ENCODE data around the gene RIOX2.
A peak's percentile ranks its signal among the peaks of the same experiment; 100 is the strongest.
"Not testable (repeated sequence)": the region's sequence is repeated elsewhere in the genome, so short reads cannot be mapped to it uniquely, and the experiment has no call there.

The RIOX2 gene

DNA sequence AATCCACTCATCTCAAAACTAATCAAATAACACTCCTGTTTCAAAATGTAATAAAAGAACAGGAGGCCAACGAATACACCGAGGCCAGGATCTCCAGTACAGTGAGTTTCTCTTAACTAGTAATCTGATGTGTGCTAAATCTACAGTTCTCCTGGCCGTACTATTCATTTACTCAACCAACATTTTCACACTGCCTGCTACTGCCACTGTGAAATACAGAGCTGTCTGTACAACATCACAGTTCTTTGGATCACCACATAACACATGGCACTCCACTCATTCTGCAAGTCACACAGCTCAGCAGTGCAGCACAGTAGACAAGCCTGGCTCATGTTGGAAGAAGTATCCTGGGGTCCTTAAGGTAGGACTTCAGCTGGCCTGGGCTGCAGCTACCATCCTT, 21.9 kb downstream of the RIOX2 start:
- DNase-seq, result no peak

DNA sequence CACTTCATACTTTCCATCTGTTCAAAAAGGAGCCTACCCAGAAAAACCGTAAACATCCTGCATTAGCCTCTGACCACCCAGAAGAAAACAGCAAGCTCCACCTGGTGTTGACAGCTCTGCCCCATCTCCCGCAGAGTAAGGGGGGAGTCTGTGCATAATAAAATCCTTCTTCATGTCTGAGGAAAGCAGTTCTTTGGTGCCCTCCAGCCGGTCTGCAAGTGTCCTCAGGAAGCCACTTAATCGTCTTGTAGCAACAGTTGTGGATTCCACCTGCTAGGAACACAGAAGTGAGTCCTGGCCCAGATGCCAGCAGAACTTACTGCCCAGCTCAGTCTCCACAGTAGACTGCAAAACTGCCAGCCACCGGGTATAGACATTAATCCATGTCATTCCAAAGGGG, 22.5 kb downstream of the RIOX2 start:
- DNase-seq, result no peak

DNA sequence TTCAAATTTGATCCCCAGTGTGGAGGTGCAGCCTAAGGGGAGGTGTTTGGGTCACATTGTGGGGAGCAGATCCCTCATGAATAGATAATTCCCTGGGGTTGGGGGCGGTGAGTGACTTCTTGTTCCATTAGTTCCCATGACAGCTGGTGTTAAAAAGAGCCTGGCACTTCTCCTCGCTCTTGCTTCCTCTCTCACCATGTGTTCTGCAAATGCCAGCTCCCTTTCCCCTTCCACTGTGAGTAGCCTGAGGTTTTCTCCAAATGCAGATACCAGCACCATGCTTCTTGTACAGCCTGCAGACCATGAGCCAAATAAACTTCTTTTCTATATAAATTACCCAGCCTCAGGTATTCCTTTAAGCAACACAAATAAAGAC, 23.1 kb downstream of the RIOX2 start:
- DNase-seq, result no peak

DNA sequence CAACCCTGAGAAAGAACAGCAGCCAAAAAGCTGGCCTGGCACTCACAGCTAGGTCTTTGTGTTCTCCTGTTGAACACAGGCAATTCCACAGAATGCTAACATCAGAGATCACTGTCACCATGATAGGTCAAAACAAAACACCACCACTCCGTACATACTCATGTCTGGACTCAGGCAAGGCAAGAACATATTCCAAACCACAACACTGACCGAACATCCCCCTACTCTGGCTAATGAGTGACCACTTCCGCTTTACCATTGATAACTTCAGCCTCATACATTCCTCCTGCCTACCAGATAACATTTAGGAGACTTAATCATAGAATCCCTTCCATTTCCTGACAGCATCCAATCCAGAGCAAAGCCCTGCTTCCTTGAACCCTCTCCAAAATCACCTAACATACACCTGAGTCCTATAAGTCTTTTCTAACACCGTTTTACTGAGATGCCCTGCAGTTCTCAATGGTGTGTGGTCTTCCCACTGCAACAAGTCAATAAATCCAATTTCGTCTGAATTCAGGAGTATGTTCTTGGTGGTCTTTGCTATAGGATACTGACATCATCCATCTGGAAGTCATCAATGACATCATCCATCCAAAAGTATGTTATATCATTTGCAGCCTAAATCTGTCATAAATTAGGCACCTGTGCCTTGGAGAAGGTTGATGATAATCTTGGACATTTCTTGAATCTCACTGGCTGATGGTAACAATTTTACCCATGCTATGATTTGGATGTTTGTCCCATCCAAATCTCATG, 23.7 kb downstream of the RIOX2 start:
- DNase-seq, result no peak

DNA sequence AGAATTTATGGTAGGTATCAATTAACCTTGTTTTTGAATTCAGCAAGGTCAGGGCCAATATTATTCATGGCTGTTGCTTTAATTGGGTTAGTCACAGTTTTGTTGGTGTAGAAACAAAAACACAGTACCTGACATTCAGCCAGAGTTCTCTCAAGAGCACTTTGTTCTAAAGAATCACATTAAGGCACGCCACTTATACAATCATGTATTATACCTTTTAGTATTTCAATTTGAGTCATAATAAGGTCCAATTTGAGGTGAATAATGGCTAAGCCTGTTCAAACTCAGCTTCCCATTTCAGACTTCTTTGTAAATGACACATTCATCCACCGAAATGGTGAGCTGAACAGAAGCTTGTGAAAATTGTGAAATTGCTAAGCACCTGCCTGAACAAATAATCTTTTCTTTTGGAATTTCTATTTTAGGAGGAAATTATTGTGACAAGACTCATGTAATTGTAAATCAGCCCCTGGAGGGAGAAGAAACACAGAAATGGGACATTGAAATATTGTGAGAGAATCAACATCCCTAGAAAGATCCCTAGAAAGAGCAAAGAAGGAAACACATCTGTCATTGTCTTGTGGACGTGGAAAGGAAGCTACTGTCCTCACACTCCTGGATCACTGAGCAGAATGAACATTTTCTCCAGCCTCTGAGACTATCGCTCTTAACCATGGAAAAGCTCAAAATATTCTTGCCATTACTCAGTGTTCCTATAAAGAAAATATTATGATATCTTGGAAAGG, 29.3 kb downstream of the RIOX2 start:
- DNase-seq, result no peak

DNA sequence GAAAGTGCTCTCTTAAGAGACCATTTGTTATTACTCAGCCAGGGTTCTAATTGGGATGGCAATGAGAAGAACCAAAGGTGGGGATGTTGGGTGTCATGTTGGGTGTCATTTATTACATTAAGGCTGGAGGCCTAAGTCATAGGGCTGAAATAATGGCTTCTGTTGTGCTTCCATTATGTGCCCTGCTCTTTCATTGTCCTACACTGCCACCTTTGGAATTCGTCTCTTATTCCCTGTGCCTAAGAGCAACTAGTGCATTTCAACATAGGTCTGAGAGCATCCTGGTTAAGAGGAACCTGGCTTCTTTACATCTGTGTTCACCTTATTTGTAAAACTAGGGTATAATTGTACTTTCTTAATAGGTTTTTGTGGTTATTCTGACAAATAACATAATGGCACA, 32.2 kb downstream of the RIOX2 start:
- DNase-seq, result no peak

DNA sequence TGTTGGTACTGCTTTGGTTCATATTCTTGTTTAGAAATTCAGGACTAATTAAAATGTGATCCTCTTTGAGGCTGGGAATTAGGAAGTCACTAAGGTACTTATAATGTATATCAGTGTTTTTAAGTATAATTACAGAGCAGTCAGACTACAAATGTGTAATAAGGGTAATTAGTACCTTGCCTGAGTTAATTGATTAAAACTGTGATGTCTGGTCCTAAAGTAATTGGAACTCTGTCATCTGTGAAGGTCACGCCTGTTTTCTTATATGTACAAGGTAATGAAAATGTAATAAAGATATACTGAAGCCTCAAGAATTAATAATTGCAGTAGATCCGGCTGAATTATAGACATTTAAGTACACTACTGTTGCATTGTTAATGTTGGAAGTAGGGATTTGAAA, 32.8 kb downstream of the RIOX2 start:
- DNase-seq, result no peak

DNA sequence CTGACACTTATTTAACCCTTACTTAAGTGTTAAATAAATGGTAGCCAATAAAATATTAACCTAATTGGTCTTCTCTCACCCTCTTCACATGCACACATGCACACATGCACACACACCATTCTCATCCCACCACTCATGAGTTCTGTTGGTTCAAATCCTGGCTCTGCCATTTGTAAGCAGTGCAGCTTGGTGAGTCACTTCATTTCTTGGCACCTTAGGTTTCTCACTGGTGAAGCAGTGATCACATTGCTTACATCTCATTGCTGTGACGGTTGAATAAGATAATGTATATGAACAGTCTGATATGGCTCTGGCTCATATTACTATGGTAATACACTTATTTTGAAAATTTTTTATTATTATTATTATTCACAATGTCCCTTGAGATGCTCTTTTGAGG, 33.8 kb downstream of the RIOX2 start:
- DNase-seq, result peak; percentile 38

DNA sequence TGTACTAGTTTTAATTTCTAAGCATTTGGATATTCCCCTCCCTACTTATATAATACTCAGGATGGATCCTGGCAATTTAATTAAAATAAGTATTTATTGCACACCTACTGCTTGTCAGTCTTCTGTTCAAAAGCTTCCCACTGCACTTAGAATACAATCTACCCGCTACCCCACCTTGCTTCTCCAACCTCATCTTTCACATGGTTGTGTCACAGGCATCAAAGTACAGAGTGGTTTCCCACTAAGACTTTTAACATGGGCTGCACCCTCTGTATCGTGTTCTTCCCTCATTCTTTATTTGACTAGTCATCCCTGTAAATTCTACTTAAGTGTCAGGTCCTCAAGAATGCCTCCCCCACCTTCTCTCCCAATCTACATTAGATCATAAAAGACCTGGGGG, 35.0 kb downstream of the RIOX2 start:
- DNase-seq, result no peak

DNA sequence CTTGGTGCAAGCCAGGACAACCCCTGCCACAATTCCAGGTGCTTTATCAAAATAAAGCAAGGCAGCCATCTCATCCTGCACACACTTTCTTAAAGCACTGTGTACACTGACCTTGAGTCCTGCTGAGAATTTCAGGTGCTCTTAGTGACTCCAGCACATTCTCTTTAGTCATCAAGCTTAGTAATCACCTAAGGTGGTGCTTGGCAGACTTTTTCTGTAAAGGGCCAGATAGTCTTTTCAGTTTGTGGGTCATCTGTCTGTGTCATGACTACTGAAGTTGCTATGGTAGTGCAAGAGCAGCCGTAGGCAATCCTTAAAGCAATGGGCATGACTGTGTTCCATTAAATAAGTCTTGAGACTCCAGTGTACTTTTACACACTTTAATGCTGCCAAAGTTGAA, 36.4 kb downstream of the RIOX2 start:
- no peak for DNase-seq

DNA sequence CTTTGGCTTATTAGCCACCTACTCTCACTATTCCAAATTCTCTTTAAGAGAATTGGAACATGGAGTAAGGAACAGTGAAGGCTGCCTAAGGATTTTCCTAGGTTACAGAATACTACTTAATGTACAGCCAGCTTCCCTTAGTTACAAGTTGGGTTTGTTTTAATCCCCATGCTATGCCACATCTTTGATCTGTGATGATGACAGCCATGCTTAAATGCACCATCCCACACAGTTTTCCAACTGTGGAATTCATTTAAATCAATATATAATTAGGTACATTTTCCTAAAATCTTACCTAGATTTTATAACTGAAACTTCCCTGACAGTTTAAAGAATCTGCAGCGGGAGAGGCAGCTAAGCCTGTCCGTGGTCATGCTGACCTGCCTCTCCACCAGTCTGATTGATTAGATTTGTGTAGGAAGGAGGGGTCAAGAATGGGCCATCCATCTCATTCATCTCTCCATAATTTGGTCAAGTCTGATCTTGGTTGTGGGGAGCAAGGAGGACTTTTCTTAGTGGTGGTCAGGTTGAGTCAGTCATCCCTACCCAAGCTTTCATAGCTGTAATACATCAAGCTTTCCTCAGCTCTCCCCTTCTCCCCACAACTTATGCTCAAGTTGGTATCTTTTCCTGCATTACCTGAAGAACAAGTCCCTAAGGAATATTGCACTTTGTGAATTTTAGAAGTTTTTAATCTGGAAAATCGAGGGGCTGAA, 37.1 kb downstream of the RIOX2 start:
- DNase-seq, result no peak

DNA sequence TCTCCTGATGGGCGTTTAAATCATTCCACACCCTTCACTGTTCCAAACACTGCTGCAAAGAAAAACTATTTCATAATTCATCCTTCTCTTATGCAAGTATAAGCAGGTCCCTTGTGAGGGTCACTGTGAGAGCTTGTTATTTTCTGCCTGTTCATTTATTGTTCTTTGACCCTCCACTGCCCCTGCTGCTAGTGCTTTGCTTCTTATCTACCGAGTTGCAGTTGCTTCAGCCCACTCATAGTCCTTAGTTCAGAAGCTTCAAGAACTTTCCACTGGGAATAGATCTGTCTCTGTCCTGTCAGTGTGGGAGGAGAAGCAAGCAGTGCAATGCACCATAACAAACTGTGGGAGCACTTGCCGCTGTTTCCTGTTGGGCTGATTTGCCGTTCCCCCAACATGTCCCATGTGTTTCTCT, 39.8 kb downstream of the RIOX2 start:
- DNase-seq, result no peak

DNA sequence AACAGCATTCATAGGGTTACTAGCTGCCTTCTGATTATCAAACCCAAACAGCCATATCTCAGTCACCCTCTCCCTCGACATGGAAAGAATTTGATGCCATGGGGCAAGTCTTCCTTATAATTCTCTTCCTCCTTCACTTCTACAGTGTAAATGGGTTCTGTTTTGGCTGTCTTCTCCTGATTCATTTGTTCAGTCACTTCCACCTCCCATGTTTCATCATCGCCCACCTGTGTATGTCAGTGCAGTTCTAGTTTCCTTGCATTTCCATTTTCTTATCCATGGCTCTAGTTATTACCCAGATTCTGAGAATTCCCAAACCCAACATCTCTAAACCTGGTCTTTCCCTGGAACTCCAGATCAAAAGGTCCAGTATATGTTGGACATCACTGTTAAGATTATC, 41.0 kb downstream of the RIOX2 start:
- no peak for DNase-seq

DNA sequence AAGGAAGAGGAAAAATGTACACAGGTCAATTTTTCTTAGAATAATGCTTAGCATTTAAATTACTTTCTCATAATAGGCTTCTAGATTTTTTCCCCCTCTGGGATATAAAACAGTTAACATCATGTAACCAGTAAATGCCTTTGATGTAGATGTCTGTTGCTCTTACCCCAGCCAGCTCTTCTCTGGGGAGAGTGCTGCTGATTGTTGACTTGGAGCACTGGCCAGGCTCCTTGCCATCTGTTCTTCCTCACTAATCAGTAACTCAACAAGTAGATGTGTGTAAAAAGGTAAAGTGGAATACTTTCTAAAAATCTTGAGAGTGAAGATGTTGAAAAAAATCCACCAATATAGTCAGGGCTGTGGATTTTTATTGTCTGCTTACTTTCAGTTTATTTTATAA, 42.2 kb downstream of the RIOX2 start:
- no peak for DNase-seq

DNA sequence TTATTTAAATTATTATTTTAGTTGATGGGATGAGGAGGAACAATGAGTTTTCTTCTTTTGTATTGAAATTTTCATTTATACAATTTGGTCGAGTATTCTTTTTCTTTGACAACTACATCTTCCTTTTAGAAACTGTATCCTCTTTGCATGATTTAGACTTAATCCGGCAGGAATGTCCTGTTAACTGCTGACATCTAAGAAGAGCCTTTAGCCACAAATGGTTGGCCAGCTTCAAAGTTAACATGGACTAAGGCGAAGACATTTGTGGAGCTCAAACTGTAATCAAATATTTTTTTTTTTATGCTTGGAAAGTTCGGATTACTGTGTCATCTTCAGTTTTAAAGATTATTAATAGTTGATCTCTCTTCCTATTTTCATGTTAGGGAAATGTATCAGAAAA, 43.2 kb downstream of the RIOX2 start:
- DNase-seq, result no peak

DNA sequence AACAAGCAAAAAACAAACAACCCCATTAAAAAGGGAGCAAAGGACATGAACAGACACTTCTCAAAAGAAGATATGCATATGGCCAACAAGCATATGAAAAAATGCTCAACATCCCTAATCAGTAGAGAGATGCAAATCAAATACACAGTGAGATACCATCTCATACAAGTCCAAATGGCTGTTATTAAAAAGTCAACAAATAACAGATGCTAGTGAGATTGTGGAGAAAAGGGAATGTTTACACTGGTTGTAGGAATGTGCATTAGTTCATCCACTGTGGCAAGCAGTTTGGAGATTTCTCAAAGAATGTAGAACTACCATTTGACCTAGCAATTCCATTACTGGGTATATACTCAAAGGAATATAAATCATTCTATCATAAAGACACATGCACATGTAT, 44.5 kb downstream of the RIOX2 start:
- DNase-seq, result peak; percentile 48

DNA sequence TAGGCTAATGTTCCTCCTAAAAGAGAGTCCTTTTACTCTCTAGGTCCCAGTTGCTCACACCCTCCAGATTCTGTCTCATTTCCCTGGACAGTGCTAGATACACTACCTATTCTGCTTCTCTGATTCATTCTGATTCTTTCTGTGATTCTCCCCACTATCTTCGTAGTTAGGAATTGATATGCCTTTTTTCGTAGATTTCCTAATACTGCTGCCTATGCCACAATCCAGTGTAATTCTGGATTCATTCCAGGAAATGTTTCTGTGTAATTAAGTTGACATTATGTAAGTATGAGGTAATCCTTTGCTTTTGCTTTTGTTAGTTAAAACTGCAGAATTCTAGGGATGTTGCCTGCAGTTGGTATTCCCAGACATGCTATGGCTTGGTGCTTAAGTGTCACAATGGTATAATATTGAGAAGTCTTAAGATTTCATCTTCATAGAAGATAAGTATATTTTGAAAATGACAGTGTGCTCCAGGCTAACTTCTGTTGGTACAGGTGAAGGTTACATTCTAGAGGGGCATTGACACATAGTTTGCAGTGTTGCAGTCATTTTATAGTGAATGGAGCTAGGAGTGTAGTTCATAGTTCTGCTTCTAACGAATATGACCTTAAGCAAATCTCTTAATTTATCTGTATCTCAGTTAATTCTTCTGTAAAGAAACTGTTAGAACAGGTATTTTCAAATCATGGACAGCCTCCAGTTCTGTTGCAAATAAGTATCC, 54.3 kb downstream of the RIOX2 start:
- DNase-seq, result no peak

DNA sequence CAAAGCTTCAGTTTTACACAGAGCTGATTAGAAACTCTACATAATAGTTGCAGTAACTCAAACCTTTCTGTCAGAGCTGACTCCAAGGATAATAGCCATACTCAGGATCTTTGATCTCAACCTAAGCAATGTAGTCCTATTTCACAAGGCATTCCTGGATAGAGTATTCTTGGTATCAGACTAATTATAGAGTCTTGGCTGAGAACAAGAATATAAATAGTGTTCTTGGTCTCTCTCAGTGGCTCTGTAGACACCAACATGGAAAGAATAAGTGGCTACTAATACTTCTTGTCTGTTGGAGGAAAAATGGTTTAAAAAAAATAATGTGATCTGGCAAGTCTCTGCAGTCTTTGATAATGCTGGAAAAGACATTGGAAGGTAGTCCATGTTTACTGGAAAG, 55.7 kb downstream of the RIOX2 start:
- no peak for DNase-seq

DNA sequence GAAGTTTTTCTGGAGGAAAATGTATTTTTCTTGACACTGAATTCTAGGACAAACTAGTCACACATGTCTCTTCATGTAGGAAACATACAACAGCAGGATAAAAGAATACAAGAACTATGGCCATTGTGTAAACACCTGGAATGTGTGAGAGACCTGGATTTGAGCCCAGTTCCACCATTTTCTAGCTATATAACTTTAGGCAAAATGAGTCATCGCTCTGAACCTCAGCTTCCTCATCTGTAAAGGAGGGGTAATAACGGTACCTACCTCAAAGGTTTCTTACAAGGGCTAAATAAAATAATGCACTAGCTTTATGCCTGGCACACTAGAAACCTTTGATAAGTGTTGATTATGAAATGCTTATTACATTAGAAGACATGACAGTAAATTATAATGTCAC, 57.8 kb downstream of the RIOX2 start:
- DNase-seq, result peak; percentile 5

DNA sequence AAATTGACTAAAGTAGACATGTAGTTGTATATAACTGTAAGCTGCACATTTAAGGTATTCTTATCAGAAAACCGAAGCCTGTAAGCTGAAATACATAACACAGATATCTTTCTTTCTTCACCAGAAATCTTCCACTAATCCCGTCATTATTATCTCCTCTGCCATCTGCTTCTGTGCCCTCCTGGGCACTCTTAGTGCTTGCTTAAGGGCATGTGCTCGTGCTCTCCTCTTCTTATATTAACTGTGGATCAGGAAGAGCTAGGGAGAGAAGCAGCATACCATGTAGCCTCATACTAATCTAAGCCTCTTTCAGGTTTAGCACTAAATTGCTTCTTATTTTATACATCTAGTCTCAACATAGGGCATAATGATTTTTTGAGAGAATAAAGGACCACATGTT, 60.8 kb downstream of the RIOX2 start:
- DNase-seq, result no peak

DNA sequence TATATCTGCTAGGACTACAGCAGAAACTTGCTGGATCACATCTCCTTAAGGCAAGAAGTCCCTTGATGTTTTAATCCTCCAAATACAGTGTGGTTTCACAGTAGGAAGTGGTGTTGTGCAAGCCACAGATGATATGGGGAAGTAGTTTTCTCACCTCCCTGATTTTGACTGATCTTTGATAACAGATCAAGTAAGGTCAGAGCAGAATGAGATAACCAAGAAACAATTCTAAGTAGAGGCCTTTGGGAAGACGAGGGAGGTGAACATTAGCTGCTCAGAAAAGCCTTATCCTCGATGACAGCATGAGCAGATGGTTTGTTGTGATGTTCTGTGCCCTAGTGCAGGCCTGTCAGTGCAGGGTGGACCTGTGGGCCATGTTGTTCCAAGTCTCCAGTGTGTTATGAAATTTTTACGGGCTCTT, 61.3 kb downstream of the RIOX2 start:
- DNase-seq, result no peak

DNA sequence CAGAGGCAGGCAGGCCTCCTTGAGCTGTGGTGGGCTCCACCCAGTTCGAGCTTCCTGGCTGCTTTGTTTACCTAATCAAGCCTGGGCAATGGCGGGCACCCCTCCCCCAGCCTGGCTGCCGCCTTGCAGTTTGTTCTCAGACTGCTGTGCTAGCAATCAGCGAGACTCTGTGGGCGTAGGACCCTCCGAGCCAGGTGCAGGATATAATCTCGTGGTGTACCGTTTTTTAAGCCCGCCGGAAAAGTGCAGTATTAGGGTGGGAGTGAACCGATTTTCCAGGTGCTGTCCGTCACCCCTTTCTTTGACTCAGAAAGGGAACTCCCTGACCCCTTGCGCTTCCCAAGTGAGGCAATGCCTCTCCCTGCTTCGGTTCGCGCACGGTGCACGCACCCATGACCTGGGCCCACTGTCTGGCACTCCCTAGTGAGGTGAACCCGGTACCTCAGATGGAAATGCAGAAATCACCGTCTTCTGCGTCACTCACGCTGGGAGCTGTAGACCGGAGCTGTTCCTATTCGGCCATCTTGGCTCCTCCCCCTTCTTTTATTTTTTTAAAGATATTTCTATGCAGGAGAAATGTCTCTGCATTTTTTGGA, 61.9 kb downstream of the RIOX2 start:
- not testable (repeated sequence) for DNase-seq

DNA sequence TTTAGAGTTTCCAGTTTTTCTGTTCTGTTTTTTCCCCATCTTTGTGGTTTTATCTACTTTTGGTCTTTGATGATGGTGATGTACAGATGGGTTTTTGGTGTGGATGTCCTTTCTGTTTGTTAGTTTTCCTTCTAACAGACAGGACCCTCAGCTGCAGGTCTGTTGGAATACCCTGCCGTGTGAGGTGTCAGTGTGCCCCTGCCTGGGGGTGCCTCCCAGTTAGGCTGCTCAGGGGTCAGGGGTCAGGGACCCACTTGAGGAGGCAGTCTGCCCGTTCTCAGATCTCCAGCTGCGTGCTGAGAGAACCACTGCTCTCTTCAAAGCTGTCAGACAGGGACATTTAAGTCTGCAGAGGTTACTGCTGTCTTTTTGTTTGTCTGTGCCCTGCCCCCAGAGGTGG, 62.4 kb downstream of the RIOX2 start:
- not testable (repeated sequence) for DNase-seq
